Activated CD4-positive, alpha-beta T cell treated with anti-CD3 and anti-CD28 coated beads for 4 hours (primary cell): ENCODE data around the gene MAST1.
A peak's percentile ranks its signal among the peaks of the same experiment; 100 is the strongest.
"Not testable (repeated sequence)": the region's sequence is repeated elsewhere in the genome, so short reads cannot be mapped to it uniquely, and the experiment has no call there.

Source experiments
- DNase-seq, 2 donors: peaks; one replicate each; pipeline ENCODE4 v3.0.0-alpha.2; 2020

Gene MAST1

DNA sequence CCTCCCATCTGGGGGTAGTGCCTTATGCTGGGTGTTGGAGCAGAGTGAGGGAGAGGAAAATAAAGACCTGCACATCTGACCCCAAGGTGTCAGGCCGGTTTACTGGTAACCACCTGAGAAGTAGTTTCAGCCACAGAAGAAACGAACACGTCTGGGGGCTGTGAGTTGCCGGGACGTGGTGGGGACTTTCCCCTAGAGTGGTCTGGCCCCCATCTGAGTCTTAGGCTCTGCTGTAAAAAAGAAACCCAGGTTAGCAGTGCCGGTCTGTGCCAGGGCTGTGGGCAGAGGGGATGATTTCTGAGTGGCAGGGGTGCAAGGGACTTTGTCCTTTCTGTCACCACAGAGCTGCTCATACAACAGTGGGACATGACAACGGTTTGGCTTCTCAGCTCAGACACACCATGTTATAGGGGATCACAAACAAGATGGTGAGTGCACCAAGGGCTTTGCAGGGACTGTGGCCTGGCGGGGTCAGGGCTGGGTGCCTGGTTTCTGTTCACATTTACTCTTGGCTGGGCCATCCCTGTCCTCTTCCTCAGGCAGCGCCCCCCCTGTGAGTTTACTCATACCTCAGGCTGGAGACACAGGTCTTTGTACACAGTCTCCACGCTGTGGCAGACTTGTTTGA lies 61.7 kb downstream of the MAST1 start:
- DNase-seq = no peak

DNA sequence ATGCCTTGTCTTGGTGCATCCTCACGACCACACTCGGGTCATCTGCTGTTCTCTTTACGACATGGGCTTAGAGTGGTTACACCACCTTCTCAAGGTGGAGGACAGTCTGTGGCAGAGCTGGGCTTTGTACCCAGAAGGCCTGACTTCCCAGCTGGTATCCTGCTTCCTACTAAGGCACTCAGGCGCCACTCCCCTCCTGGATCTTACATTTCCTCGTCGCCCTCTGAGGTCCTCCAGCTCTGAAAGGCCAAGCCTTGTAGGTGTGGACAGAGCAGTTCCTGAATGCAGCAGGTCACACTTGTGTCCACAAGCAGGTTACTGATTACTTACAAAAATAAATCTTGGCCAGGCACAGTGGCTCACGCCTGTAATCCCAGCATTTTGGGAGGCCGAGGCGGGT lies 68.9 kb downstream of the MAST1 start:
- no peak for DNase-seq

DNA sequence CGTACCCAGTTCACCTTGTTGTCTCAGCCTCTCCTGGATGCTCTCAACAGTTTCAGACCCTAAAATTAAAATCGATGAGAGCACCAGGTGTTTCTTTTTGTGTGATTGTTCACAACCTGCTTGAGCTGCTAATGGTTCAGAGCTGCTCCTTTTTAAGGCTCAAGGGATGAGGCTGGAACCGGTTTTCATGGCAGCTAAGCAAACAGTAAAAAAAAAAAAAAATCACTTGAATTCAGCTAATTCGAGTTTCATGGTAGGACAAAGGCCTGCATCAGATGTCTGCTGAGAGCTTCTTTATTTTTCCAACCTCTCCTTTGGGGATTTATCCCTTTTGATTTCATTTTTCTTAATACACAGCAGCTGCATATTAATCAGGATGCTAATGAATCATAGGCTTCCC lies 74.3 kb downstream of the MAST1 start:
- no peak for DNase-seq

DNA sequence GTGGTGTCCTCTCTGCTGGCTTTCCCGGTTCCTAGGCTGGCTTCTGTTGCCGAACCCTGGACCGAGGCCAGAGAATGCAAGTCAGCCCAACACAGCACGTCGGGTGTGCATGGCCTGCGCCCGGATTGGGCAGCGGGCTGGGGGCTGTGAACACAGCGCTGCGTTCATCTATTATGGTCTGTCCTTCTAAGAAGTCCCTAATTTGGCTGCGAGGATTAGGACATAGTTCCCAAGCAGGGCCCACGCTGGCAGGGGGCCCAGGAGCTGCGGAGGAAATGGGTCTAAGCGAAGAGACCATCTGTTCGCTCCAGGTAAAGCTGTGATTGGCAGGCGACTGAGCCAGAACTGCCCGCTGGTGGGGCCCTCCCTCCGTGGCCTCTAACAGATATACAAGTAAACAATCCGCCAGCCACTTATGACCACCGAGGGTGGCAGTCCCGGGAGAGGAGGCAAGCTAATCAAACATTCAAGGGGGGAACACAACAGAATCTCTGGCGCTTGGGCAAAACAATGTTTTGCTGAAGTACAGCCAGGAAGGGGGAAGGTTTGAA lies 74.8 kb downstream of the MAST1 start:
- DNase-seq = no peak

DNA sequence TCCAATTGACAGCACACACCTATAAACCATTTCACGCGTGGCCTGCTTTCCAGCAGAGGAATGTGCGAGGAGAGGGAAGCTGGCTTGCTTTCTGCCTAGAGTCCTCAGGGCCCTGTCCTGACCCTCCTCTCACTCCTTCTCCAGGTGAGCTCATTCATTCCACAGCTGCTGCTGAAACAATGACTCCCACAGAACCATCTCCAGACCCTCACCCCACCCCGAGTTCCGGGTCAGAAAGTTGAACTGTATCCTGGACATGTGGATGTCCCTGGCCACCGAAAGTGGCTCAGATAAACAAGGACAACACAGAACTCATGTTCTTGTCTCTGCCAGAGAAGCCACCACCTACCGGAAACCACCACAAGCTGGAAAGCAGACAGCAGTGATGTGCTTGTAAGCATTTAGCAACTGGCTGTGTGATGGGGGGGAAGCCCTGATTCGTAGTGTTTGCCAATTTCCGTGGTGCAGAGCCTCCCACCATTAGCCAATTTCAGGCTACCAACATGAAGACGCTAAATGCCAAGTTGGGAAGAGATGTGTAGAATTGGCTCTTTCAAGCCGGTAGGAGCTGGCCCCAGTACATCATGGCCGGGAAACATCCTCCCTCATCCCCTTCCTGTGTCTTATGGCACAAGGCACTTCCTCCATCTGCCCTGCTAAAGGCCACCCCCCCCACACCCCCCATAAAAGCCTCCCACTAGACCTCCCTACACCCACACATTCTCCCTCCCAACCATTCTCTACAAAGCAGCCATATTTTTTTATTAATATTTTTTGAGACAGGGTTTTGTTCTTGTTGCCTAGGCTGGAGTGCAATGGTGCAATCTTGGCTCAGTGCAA lies 75.8 kb downstream of the MAST1 start:
- peak; percentile 42 to 43 for DNase-seq

DNA sequence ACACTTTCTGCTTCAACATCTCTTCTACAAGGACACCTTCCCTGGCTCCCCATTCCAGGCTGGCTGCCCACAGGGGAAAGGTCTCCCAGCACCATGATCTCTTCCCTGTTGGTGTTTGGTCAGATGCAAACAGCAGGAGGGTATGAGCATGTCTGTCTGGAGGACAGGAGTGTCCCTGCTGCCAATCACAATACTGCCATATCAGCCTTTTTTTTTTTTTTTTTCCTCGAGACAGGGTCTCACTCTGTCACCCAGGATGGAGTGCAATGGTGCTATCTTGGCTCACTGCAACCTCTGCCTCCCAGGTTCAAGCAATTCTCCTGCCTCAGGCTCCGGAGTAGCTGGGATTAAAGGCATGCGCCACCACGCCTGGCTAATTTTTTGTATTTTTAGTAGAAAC lies 77.5 kb downstream of the MAST1 start:
- not testable (repeated sequence) for DNase-seq

DNA sequence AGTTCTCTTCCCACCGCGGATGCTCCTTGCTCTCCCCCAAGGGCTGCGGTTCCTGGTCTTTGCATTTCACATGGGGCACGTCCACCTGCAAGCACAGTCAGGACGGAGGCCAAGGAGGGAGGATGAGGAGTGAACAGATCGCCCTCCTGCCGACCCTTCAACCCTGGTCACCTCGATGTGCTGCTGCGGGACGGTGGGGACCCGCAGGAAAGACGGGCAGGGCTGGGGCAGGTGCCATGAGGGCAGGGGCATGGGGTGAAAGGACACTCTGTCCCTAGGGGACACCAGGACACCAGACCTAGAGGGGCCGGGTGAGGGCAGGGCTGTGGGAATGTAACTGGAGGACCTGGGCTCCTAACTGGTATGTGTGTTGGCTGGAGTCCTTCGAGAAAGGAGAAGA lies 79.9 kb downstream of the MAST1 start:
- no peak for DNase-seq

DNA sequence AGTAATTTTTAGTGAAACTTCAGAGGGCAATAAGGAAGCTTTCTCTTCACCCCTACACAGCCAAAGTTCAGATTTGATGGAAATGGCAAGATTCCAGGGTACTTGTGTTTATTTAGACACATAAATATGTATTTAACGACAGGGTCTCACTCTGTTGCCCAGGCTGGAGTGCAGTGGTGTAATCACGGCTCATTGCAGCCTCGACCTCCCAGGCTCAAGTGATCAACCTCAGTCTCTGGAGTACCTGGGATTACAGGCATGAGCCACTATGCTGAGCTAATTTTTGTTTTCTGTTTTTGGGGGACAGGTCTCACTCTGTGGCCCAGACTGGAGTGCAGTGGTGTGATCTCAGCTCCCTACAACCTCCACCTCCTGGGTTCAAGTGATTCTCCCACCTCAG lies 82.7 kb downstream of the MAST1 start:
- DNase-seq = no peak

DNA sequence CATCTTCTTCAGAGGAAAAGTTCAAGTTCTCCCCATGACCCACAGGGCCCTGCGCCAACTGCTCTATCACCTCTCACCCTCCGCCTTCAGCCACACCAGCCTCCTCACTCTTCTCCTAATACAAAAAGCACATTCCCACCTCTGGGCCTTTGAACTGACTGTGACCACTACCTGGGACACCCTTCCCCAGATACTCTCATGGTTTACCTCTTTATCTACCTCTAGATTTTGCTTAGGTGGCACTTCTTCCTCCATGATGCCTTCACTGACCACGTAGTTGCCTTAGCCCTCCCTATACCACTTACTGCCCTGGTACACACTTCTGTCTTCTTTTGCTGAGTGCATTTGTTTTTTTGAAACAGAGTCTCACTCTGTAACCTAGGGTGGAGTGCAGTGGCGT lies 84.6 kb downstream of the MAST1 start:
- no peak for DNase-seq
